K562 (cell line): Measurements from ENCODE around the gene ARPC2. TPM values are rescaled to one million over a fixed set of nuclear protein-coding genes. Genes with fewer than 3 reads are reported as not detected.
A peak's percentile ranks its signal among the peaks of the same experiment; 100 is the strongest.

ENCODE experiments used
- BHLHE40 ChIP-seq: IDR thresholded peaks from 2 replicates; pipeline ENCODE4 v1.6.1; 2011; ENCODE audit warnings: low read length, improper control_type of control experiment
- CBFA2T3 ChIP-seq: fragments of 450-650 bp; IDR thresholded peaks from 2 replicates; pipeline ENCODE4 v1.6.1; 2017
- CREB1 ChIP-seq, 2 experiments: sonication (generic) in 1 of 2; formaldehyde crosslinking in 1 of 2; IDR thresholded peaks; 2 replicates each; pipeline versions ENCODE4 v1.6.1 to v1.8.0; 2012 to 2022; ENCODE audit warnings: inconsistent platforms in 1 of 2, mild to moderate bottlenecking in 1 of 2, missing genetic modification reagents in 1 of 2, moderate library complexity in 1 of 2
- FOSL1 ChIP-seq: fragments of 200-800 bp; sonication (Bioruptor generic); conservative IDR thresholded peaks from 2 replicates; pipeline ENCODE4 v1.6.1; 2016; ENCODE audit warnings: missing genetic modification characterization, missing compliant biosample characterization
- GTF2F1 ChIP-seq: IDR thresholded peaks from 2 replicates; pipeline ENCODE4 v1.6.1; 2011; ENCODE audit warnings: low read depth, low read length, improper control_type of control experiment
- HDAC1 ChIP-seq, 2 experiments: fragments of 450-650 bp; IDR thresholded peaks; 2 replicates each; pipeline ENCODE4 v1.6.1; 2016 to 2017; ENCODE audit warnings: inconsistent platforms in 1 of 2, mild to moderate bottlenecking in 1 of 2, moderate library complexity in 1 of 2
- KDM5B ChIP-seq: fragments of 200-600 bp; sonication (generic); IDR thresholded peaks from 2 replicates; pipeline ENCODE4 v1.6.1; 2012; ENCODE audit warnings: low read depth, mild to moderate bottlenecking, moderate library complexity, low read length, control low read depth, inconsistent platforms; ENCODE audit not compliant: insufficient replicate concordance
- MCM2 ChIP-seq: fragments of 450-650 bp; IDR thresholded peaks from 2 replicates; pipeline ENCODE4 v1.6.1; 2017; ENCODE audit warnings: low read depth, mild to moderate bottlenecking
- MED1 ChIP-seq: sonication (generic); formaldehyde crosslinking; IDR thresholded peaks from 2 replicates; pipeline ENCODE4 v1.8.1; 2023; ENCODE audit warnings: missing genetic modification reagents, borderline replicate concordance
- MEIS2 ChIP-seq: fragments of 450-650 bp; IDR thresholded peaks from 2 replicates; pipeline ENCODE4 v1.6.1; 2014; ENCODE audit warnings: mild to moderate bottlenecking; ENCODE audit not compliant: partially characterized antibody
- POLR2B ChIP-seq: fragments of 450-650 bp; IDR thresholded peaks from 2 replicates; pipeline ENCODE4 v1.6.1; 2018; ENCODE audit warnings: low read depth; ENCODE audit not compliant: partially characterized antibody
- POLR2G ChIP-seq: fragments of 200-400 bp; formaldehyde crosslinking; IDR thresholded peaks from 2 replicates; pipeline ENCODE4 v1.6.1; 2017; ENCODE audit warnings: low read depth, mild to moderate bottlenecking, antibody characterized with exemption, low read length, moderate library complexity
- PRDM10 ChIP-seq: fragments of 450-650 bp; IDR thresholded peaks from 2 replicates; pipeline ENCODE4 v1.6.1; 2018; ENCODE audit not compliant: partially characterized antibody
- SMARCA4 ChIP-seq: fragments of 450-650 bp; IDR thresholded peaks from 2 replicates; pipeline ENCODE4 v1.6.1; 2016
- SMARCE1 ChIP-seq: fragments of 450-650 bp; IDR thresholded peaks from 2 replicates; pipeline ENCODE4 v1.7.1; 2016; ENCODE audit warnings: mild to moderate bottlenecking
- SPI1 ChIP-seq: IDR thresholded peaks from 2 replicates; pipeline ENCODE4 v1.6.1; 2011; ENCODE audit warnings: low read depth, low read length, control low read depth, borderline replicate concordance
- TFAP4 ChIP-seq: sonication (generic); formaldehyde crosslinking; IDR thresholded peaks from 2 replicates; pipeline ENCODE4 v1.8.0; 2022; ENCODE audit warnings: missing genetic modification reagents, mild to moderate bottlenecking, moderate library complexity, borderline replicate concordance
- VEZF1 ChIP-seq: fragments of 200-800 bp; sonication (Bioruptor generic); IDR thresholded peaks from 2 replicates; pipeline ENCODE4 v1.6.1; 2017; ENCODE audit warnings: missing genetic modification characterization, missing compliant biosample characterization
- ZC3H4 ChIP-seq: sonication (generic); formaldehyde crosslinking; IDR thresholded peaks from 2 replicates; pipeline ENCODE4 v1.9.0; 2021; ENCODE audit warnings: missing genetic modification reagents, borderline replicate concordance
- ZSCAN29 ChIP-seq: fragments of 450-650 bp; IDR thresholded peaks from 2 replicates; pipeline ENCODE4 v1.6.1; 2017
- polyA plus RNA-seq, 8 experiments: library from polyadenylated mRNA; depleted of rRNA in 4 of 8; stranded (reverse) in 5 of 8; unstranded in 3 of 8; fragments of >200 nt; fragmentation: Nextera tagmentation in 2 of 8; fragmentation: Illumina TruSeq in 1 of 8; extraction: Ambion mirVana in 2 of 8; extraction: Trizol in 1 of 8; gene quantifications; 2 replicates each; pipeline versions ENCODE4 v1.2.1 to v1.2.3, GENCODE V29; 2011 to 2014; ENCODE audit warnings: inconsistent platforms in 1 of 8, missing spikeins in 1 of 8
- total RNA-seq, 7 experiments: library from RNA; depleted of rRNA in 6 of 7; stranded (reverse); fragments of >200 nt in 6 of 7; fragmentation: Illumina TruSeq in 2 of 7; extraction: Trizol in 2 of 7; gene quantifications; 2 replicates each; pipeline versions ENCODE4 v1.2.1 to v1.2.3, GENCODE V29; 2011 to 2021; ENCODE audit warnings: low replicate concordance in 1 of 7

The ARPC2 gene
- total and polyA plus RNA-seq, 9 of the 15 experiments (the other 6 are each of a cell fraction or from before 2014, with no cell fraction given): 81.9 to 187 (median 103) TPM

GRCh38 chr2:218286570-218287459, 69.8 kb downstream of the ARPC2 start (continued):
- TF ChIP-seq VEZF1 (CRISPR knock-in tag): peak; percentile 67
- TF ChIP-seq BHLHE40: peak; percentile 33
- TF ChIP-seq SMARCE1: peak; percentile 28; the same call in 1 of the 2 replicates
- no peak for TF ChIP-seq MCM2
- peak; percentile 65; the same call in 1 of the 2 replicates for TF ChIP-seq SPI1
- no peak for TF ChIP-seq GTF2F1
- peak; percentile 84 for TF ChIP-seq CBFA2T3
- no peak for TF ChIP-seq ZSCAN29
- no peak for TF ChIP-seq POLR2B
- TF ChIP-seq MEIS2: peak; percentile 41
- peak; percentile 20; the same call in 1 of the 2 replicates for TF ChIP-seq SMARCA4
- peak; percentile 79 for TF ChIP-seq KDM5B
- peak; percentile 64; the same call in 1 of the 2 replicates for TF ChIP-seq CREB1 (IDR thresholded peaks at IDR 0.05)
- TF ChIP-seq CREB1 (CRISPR knock-in tag; IDR thresholded peaks at IDR 0.05): no peak; the same call in 1 of the 2 replicates
- no peak for TF ChIP-seq MED1 (CRISPR knock-in tag)
- TF ChIP-seq POLR2G: peak; percentile 50; the same call in 1 of the 2 replicates
- TF ChIP-seq TFAP4: peak; percentile 75
- TF ChIP-seq ZC3H4 (CRISPR knock-in tag): no peak
- TF ChIP-seq FOSL1 (tag): peak; percentile 41; the same call in 1 of the 2 replicates
- no peak for TF ChIP-seq HDAC1 (IDR thresholded peaks at IDR 0.05)
- TF ChIP-seq PRDM10: peak; percentile 93
